Measurements from ENCODE around the gene KNCN. TPM values are rescaled to one million over a fixed set of nuclear protein-coding genes. Genes with fewer than 3 reads are reported as not detected.

The KNCN gene
- total RNA-seq, 2 experiments from 2014 or later: not detected

DNA sequence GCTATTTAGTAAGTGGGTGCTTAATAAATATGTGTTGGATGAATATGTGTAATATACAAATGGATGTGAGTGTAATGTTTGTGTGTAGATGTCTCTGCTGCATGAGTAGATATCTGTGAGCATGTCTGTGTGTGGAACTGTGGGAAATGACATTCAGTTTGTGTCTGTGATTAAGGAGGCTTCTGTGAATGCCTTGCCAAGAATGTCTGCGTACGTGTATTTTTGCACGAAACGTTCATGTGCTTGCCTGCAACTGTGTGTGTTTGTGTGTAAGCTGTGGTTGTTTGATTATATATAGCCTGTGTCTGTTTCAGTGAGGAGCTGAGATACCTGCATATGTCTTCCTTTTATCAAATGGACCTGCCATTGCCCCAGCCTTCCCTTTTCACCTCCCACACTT is 48.0 kb downstream of the KNCN start:
- ChIA-PET POLR2A (interaction anchor here (0.6 kb wide), 1 partner anchor 16 kb away, joined by 3 read pairs; no protein-coding TSS in a partner anchor), CTCF (no interaction called here)
- H3K9me3 ChIP-seq (ENCODE audit: control insufficient read depth in 1 of 2, insufficient read depth in 1 of 2, low read length in 2 of 2): peaks cover 0 to 5% of the 10 kb centered on the region in 2 experiments
- H3K27ac Mint-ChIP-seq: no peak overlapping the region
- no peaks in the 10 kb centered on the region for H3K9me3 Mint-ChIP-seq
- no peak for DNase-seq
- H3K4me1 Mint-ChIP-seq (ENCODE audit: low read depth): no peaks in the 10 kb centered on the region
- no peak overlapping the region for H3K4me3 Mint-ChIP-seq
- no peaks in the 10 kb centered on the region for H3K4me1 ChIP-seq (ENCODE audit: insufficient read depth, low read length)
- H3K27me3 Mint-ChIP-seq: peaks cover 44% of the 10 kb centered on the region
- no peaks in the 10 kb centered on the region for H3K36me3 ChIP-seq (ENCODE audit: insufficient read depth, low read length)
- peaks cover 4 to 6% of the 10 kb centered on the region in 2 experiments for H3K27me3 ChIP-seq (ENCODE audit: control insufficient read depth in 1 of 2, insufficient read depth in 2 of 2, low read length in 2 of 2)
- no peak overlapping the region for H3K4me3 ChIP-seq (ENCODE audit: low read length)
- intact Hi-C loops (cut with DNase I, micrococcal nuclease): no loop called here
- TF ChIP-seq, protein P1, sequence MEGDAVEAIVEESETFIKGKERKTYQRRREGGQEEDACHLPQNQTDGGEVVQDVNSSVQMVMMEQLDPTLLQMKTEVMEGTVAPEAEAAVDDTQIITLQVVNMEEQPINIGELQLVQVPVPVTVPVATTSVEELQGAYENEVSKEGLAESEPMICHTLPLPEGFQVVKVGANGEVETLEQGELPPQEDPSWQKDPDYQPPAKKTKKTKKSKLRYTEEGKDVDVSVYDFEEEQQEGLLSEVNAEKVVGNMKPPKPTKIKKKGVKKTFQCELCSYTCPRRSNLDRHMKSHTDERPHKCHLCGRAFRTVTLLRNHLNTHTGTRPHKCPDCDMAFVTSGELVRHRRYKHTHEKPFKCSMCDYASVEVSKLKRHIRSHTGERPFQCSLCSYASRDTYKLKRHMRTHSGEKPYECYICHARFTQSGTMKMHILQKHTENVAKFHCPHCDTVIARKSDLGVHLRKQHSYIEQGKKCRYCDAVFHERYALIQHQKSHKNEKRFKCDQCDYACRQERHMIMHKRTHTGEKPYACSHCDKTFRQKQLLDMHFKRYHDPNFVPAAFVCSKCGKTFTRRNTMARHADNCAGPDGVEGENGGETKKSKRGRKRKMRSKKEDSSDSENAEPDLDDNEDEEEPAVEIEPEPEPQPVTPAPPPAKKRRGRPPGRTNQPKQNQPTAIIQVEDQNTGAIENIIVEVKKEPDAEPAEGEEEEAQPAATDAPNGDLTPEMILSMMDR (IDR thresholded peaks at IDR 0.05): no peak
- no peaks in the 10 kb centered on the region for H3K36me3 Mint-ChIP-seq (ENCODE audit: low read depth)
- ATAC-seq (ENCODE audit: poor library complexity): no peak
- H3K27ac ChIP-seq (ENCODE audit: low read depth in 1 of 2, low read length in 2 of 2): no peak overlapping the region

DNA sequence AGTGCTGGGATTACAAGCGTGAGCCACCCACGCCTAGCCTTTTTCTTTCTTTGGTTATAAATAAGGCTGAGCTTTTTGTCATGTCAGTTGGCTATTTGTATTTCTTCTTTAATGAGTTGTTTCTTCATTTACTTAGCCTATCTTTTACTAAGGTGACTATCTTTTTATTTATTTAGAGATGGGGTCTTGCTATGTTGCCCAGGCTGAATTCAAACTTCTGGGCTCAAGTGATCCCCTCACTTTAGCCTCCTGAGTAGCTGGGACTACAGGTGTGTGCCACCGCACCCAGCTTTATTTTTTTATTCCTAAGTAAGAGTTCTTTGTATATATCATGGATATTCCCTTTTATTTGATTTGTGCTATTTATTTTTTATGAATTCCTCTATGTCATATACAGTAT is 49.9 kb downstream of the KNCN start:
- H3K27me3 Mint-ChIP-seq: peaks cover 45% of the 10 kb centered on the region
- no peaks in the 10 kb centered on the region for H3K4me1 ChIP-seq (ENCODE audit: insufficient read depth, low read length)
- ATAC-seq (ENCODE audit: poor library complexity) (no peak), DNase-seq (no peak)
- CTCF ChIA-PET: no interaction called here
- intact Hi-C loops (cut with DNase I, micrococcal nuclease): no loop called here
- no peaks in the 10 kb centered on the region for H3K9me3 Mint-ChIP-seq
- H3K36me3 Mint-ChIP-seq (ENCODE audit: low read depth): no peaks in the 10 kb centered on the region
- no peaks in the 10 kb centered on the region for H3K36me3 ChIP-seq (ENCODE audit: insufficient read depth, low read length)
- H3K4me3 Mint-ChIP-seq: no peak overlapping the region
- H3K4me3 ChIP-seq (ENCODE audit: low read length): no peak overlapping the region
- H3K27ac ChIP-seq (ENCODE audit: low read depth in 1 of 2, low read length in 2 of 2): no peak overlapping the region
- POLR2A ChIA-PET: no interaction called here
- TF ChIP-seq, protein P1 (IDR thresholded peaks at IDR 0.05): no peak
- H3K9me3 ChIP-seq (ENCODE audit: control insufficient read depth in 1 of 2, insufficient read depth in 1 of 2, low read length in 2 of 2): no peaks in the 10 kb centered on the region
- H3K27me3 ChIP-seq (ENCODE audit: control insufficient read depth in 1 of 2, insufficient read depth in 2 of 2, low read length in 2 of 2): peaks cover 5 to 6% of the 10 kb centered on the region in 2 experiments
- H3K27ac Mint-ChIP-seq: no peak overlapping the region
- no peaks in the 10 kb centered on the region for H3K4me1 Mint-ChIP-seq (ENCODE audit: low read depth)

DNA sequence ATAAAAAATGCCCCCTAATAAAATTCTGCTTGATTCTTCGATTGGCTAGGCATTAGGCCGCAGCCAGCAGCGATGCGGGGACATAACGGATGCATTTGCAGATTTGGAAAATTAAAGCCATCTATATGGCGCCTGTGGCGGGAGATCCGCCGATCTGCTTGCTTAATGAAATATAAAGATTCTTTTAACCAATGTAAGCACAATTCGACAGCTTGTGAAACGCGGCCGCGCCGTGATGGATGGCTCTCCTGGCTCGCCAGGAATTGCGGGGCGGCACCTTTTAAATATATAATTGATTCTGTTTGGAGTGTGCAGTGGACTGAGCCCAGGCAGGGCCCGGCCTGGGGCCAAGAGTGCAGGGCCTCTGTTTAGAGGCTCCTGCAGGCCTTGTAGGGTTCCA is 53.8 kb downstream of the KNCN start:
- no peaks in the 10 kb centered on the region for H3K36me3 Mint-ChIP-seq (ENCODE audit: low read depth)
- no peak overlapping the region for H3K27ac Mint-ChIP-seq
- ATAC-seq (ENCODE audit: poor library complexity): no peak

More for the DNA sequence above, 53.8 kb downstream of the KNCN start:
- no peak overlapping the region for H3K4me3 ChIP-seq (ENCODE audit: low read length)
- intact Hi-C loops (cut with DNase I, micrococcal nuclease): no loop called here
- POLR2A ChIA-PET: no interaction called here
- Mint-ChIP-seq H3K4me3 (no peak overlapping the region), H3K27me3 (peaks cover 61% of the 10 kb centered on the region), H3K4me1 (ENCODE audit: low read depth) (no peaks in the 10 kb centered on the region), H3K9me3 (no peaks in the 10 kb centered on the region)
- H3K36me3 ChIP-seq (ENCODE audit: insufficient read depth, low read length): no peaks in the 10 kb centered on the region
- no peak overlapping the region for H3K27ac ChIP-seq (ENCODE audit: low read depth in 1 of 2, low read length in 2 of 2)
- CTCF ChIA-PET: no interaction called here
- H3K27me3 ChIP-seq (ENCODE audit: control insufficient read depth in 1 of 2, insufficient read depth in 2 of 2, low read length in 2 of 2): peaks cover 32% of the 10 kb centered on the region in 2 experiments
- no peaks in the 10 kb centered on the region for H3K4me1 ChIP-seq (ENCODE audit: insufficient read depth, low read length)
- DNase-seq: no peak
- no peaks in the 10 kb centered on the region for H3K9me3 ChIP-seq (ENCODE audit: control insufficient read depth in 1 of 2, insufficient read depth in 1 of 2, low read length in 2 of 2)
- TF ChIP-seq, protein P1 (IDR thresholded peaks at IDR 0.05): no peak
